Heart right ventricle (tissue), 16 donors: ENCODE measurements around the gene TOP2A. TPM values are rescaled to one million over a fixed set of nuclear protein-coding genes. Genes with fewer than 3 reads are reported as not detected.

Experiments used
- ATAC-seq, 8 donors: fragments of 200-7000 bp; cut with Tn5 transposase; one replicate each; pipeline ENCODE4 v1.9.1; 2020; ENCODE audit warnings: mild to moderate bottlenecking in 8 of 8, moderate library complexity in 8 of 8, moderate number of reproducible peaks in 1 of 8
- DNase-seq, 2 donors: peaks; one replicate each; pipeline ENCODE4 v3.0.0-alpha.2; 2020
- H3K27ac ChIP-seq, 10 donors: fragments of 200-600 bp; sonication (generic) in 2 of 10; one replicate each; pipeline versions ENCODE4 v1.5.0 to v1.8.0; 2020 to 2022; ENCODE audit warnings: mild to moderate bottlenecking in 3 of 10
- H3K27me3 ChIP-seq, 7 donors: fragments of 200-600 bp; one replicate each; pipeline ENCODE4 v1.8.0; 2021 to 2022; ENCODE audit warnings: mild to moderate bottlenecking in 2 of 7
- H3K36me3 ChIP-seq, 9 donors: fragments of 200-600 bp; sonication (generic) in 1 of 9; one replicate each; pipeline versions ENCODE4 v1.5.0 to v1.8.0; 2020 to 2022; ENCODE audit warnings: mild to moderate bottlenecking in 2 of 9
- H3K4me1 ChIP-seq, 9 donors: fragments of 200-600 bp; sonication (generic) in 1 of 9; one replicate each; pipeline versions ENCODE4 v1.5.0 to v1.8.0; 2020 to 2022; ENCODE audit warnings: mild to moderate bottlenecking in 4 of 9
- H3K4me3 ChIP-seq, 10 donors: fragments of 200-600 bp; sonication (generic) in 2 of 10; one replicate each; pipeline versions ENCODE4 v1.5.0 to v1.8.0; 2020 to 2022; ENCODE audit warnings: mild to moderate bottlenecking in 7 of 10, moderate library complexity in 2 of 10
- H3K9me3 ChIP-seq, 11 donors: fragments of 200-600 bp in 10 of 11; sonication (generic) in 2 of 11; one replicate each; pipeline versions ENCODE4 v1.5.0 to v1.8.0; 2013 to 2022; ENCODE audit warnings: mild to moderate bottlenecking in 2 of 11, control low read depth in 1 of 11, moderate library complexity in 1 of 11
- CTCF ChIP-seq, 9 donors: fragments of 200-600 bp; sonication (generic) in 2 of 9; IDR thresholded peaks; one replicate each; pipeline versions ENCODE4 v1.5.0 to v1.8.0; 2021 to 2022; ENCODE audit warnings: antibody characterized with exemption in 9 of 9, mild to moderate bottlenecking in 5 of 9, moderate library complexity in 1 of 9
- WGBS, 2 donors: extraction: QIAGEN DNeasy Blood & Tissue Kit; methylation state at CpG; one replicate each; pipeline ENCODE4 v1.1.7; 2013; ENCODE audit warnings: inconsistent platforms in 1 of 2; 5-methylcytosine and 5-hydroxymethylcytosine counted together
- intact Hi-C, 10 donors: fragments of 100-400 bp; cut with DNase I; formaldehyde crosslinking; loops; one replicate each; pipeline versions ENCODE4 v1.11.1 to v1.14.2; 2022
- polyA plus RNA-seq, 2 donors: library from polyadenylated mRNA; stranded (reverse); fragments of 200-250 nt; gene quantifications; one replicate each; pipeline ENCODE4 v1.2.3, GENCODE V29; 2013
- total RNA-seq, 10 donors: library from RNA; stranded (reverse); fragmentation: NEBNext Ultra II Directional in 3 of 10; extraction: Animal tissue kit (Norgen Biotek cat#: 25700) in 3 of 10; gene quantifications; one replicate each; pipeline versions ENCODE4 v1.2.1 to v1.2.4, GENCODE V29; 2021 to 2023
- donor health status: Arrhythmogenic right ventricular cardiomyopathy.
- donor health status: ischemic (EF 13 %, LVEDD 7.1; RV severe dilation, severe dysfunction).
- donor health status: healthy with polysubstance abuse.
- donor health status: DM: no; HTN: yes; CAD: no.
- donor health status: DM: no; HTN: no; CAD: no.
- donor health status: ischemic (EF 25% LVEDD 6.9; RV normal size, moderate dysfunction).
- donor health status: ischemic (EF 25% LVEDD 5.7; RV mildly dilated, moderate dysfunction).
- donor health status: healthy.
- donor health status: DM: yes; HTN: yes; CAD: no.
- donor health status: Ischemic cardiomyopathy.
- donor health status: ischemic (EF 35%, LVEDD 5.7; RV mildly dilated, moderate dysfunction).
- donor health status: nonischemic (EF 11% LVEDD 7.7; RV severe dilation, severe dysfunction).
- donor health status: DM: yes; HTN: yes; CAD: no.
- donor health status: PGD.
- donor health status: ischemic (EF 29% LVEDD 5.4; RV normal size, mild dysfunction).
- donor health status: nonischemic (EF 23%, LVEDD 6.1; RV moderate dilation, normal function).

The TOP2A gene
- total and polyA plus RNA-seq, 12 donors: 0.17 to 20.0 (median 1.0) TPM

DNA sequence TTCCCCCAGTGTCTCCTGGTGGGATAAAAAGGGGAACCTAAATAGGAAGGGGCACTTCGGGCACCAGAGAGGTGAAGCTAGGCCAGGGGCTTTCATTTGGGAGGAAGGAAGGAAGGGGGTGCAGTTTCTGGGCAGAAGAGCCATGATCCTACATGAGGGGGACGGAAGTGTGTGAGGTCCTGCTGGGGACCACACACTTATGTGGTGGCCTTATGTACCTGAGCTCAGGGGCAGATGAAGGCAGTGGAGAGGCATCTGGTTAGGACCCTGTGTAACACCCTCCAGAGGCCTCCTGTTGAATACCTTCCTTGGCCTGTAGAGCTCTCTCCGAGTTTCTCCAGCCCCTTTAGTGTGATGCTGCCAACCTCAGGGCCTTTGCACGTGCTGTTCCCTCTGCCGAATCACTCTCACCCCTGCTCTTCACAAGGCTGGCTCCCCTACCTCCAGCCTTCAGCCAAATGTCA is 46.7 kb upstream of the TOP2A start:
- H3K4me3 ChIP-seq: no peak overlapping the region
- whole genome bisulfite sequencing, 2 donors: 91 to 92% methylated on average over 5 of the region's 5 CpGs
- peaks cover 0 to 6% (median 0%) of the 10 kb centered on the region in 7 donors for H3K27me3 ChIP-seq
- no peak for DNase-seq
- intact Hi-C loops: no loop called here
- ATAC-seq: no peak
- H3K27ac ChIP-seq: no peak overlapping the region
- H3K9me3 ChIP-seq: no peaks in the 10 kb centered on the region
- peaks cover under 1 to 43% (median 23%) of the 10 kb centered on the region in 9 donors for H3K4me1 ChIP-seq
- H3K36me3 ChIP-seq: no peaks in the 10 kb centered on the region
- TF ChIP-seq CTCF (IDR thresholded peaks at IDR 0.05): no peak

DNA sequence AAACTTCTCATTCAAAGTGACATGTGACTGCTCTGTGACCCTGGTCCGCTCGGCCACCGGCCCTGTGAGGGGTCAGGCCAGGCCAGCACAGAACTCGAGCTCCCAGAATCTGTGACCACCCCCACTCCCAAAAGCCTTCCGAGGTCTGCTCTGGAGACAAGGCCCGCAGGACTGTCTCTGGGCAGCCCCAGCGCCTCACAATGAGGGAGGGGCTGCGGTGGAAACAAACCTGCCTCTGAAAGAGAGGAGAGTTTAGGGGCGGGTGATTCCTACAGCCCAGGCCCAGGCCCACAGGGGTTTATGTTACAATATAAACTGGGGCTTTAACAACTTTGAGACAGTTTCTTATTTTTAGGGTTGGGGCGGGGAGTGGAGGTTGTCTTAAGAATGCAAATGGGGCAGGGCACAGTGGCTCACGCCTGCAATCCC is 45.4 kb upstream of the TOP2A start:
- no peak for DNase-seq
- intact Hi-C loops: no loop called here
- Histone ChIP-seq H3K4me3 (no peak overlapping the region), H3K27me3 (peaks cover 0 to 6% (median 0%) of the 10 kb centered on the region in 7 donors), H3K27ac (peak overlapping the region in 9 of 10 donors; percentile 12 to 73 (median 56)), H3K9me3 (no peaks in the 10 kb centered on the region), H3K4me1 (peaks cover 10 to 56% (median 31%) of the 10 kb centered on the region in 9 donors), H3K36me3 (peaks cover 0 to 8% (median 0%) of the 10 kb centered on the region in 9 donors)
- peak in 6 of 8 donors; percentile 3 to 46 (median 17) for ATAC-seq
- TF ChIP-seq CTCF (IDR thresholded peaks at IDR 0.05): no peak
- WGBS, 2 donors: 52 to 54% methylated on average over 11 of the region's 11 CpGs

GRCh38 chr17:40462343-40463121 is 44.8 kb upstream of the TOP2A start:
- WGBS, 2 donors: 38 to 44% methylated on average over 9 of the region's 9 CpGs
- no peak for DNase-seq
- H3K27me3 ChIP-seq: peaks cover 0 to 5% (median 0%) of the 10 kb centered on the region in 7 donors
- no peaks in the 10 kb centered on the region for H3K9me3 ChIP-seq
- peaks cover 0 to 14% (median 0%) of the 10 kb centered on the region in 9 donors for H3K36me3 ChIP-seq
- peak overlapping the region in 9 of 10 donors; percentile 12 to 73 (median 56) for H3K27ac ChIP-seq
- TF ChIP-seq CTCF (IDR thresholded peaks at IDR 0.05): no peak
- H3K4me1 ChIP-seq: peaks cover 16 to 62% (median 37%) of the 10 kb centered on the region in 9 donors
- no peak overlapping the region for H3K4me3 ChIP-seq
- intact Hi-C loops: no loop called here
- ATAC-seq: peak; percentile 8 to 29 (median 26)

GRCh38 chr17:40461732-40462342 is 44.1 kb upstream of the TOP2A start:
- Histone ChIP-seq H3K27ac (peak overlapping the region in 7 of 10 donors; percentile 34 to 73 (median 56)), H3K27me3 (no peaks in the 10 kb centered on the region), H3K36me3 (peaks cover 0 to 21% (median 6%) of the 10 kb centered on the region in 9 donors), H3K4me1 (peaks cover 23 to 69% (median 44%) of the 10 kb centered on the region in 9 donors), H3K9me3 (no peaks in the 10 kb centered on the region), H3K4me3 (no peak overlapping the region)
- 56 to 64% methylated on average over 12 of the region's 12 CpGs for WGBS, 2 donors
- intact Hi-C loops: no loop called here
- DNase-seq (no peak), ATAC-seq (peak in 7 of 8 donors; percentile 6 to 12 (median 7))
- TF ChIP-seq CTCF (IDR thresholded peaks at IDR 0.05): no peak
